ENCODE measurements around the gene LGR6. TPM values are rescaled to one million over a fixed set of nuclear protein-coding genes. Genes with fewer than 3 reads are reported as not detected.

The LGR6 gene
- total RNA-seq, 6 experiments from 2014 or later = 0.17 to 2.0 (median 1.0) TPM

DNA sequence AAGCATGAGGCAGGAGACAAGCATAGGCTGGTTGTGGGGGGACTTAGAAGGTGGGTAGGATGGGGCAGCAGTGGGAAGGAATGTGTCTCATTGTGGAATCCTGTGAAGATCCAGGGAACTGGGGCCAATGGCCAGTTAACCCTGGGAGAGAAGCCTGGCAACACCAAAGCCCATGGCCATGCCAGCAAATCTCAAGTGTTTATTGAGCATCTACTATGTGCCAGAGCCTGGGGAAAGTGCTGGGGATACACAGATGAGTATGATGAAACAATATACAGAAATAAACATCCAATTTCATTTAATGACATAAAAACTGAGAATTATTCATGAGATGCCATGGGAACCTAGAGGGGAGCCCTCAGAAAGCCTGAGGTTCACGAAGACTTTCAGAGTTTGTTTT is 17.4 kb downstream of the LGR6 start:
- intact Hi-C loops (cut with DNase I) = no loop called here
- Histone ChIP-seq H3K27me3 (peaks cover 0 to 5% of the 10 kb centered on the region in 2 donors), H3K4me3 (no peak overlapping the region)

DNA sequence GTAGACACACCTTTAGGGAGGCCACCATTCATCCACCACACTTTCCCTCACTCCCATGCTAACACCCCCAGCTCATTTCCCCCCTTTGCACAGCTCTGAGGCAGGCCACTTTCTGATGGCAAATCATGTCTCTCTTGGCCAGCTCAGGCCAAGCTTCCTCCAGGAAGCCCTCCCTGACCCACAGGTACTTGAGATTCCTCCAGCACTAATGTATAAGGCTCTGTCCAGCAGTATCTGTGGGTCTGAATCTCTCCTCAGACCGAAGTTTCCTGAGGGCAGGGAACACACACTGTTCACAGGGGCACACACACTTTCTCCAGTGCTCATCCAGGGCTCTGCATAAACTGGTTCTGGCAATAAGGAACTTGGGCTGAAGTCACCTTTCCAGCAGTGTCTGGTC is 19.2 kb downstream of the LGR6 start:
- WGBS (ENCODE audit: insufficient coverage, low coverage, low lambda C conversion rate, missing lambda C conversion rate) = 67% methylated on average over 1 of the region's 1 CpG
- H3K36me3 ChIP-seq = no peaks in the 10 kb centered on the region
- intact Hi-C loops (cut with DNase I) = no loop called here
- TF ChIP-seq, protein P1, sequence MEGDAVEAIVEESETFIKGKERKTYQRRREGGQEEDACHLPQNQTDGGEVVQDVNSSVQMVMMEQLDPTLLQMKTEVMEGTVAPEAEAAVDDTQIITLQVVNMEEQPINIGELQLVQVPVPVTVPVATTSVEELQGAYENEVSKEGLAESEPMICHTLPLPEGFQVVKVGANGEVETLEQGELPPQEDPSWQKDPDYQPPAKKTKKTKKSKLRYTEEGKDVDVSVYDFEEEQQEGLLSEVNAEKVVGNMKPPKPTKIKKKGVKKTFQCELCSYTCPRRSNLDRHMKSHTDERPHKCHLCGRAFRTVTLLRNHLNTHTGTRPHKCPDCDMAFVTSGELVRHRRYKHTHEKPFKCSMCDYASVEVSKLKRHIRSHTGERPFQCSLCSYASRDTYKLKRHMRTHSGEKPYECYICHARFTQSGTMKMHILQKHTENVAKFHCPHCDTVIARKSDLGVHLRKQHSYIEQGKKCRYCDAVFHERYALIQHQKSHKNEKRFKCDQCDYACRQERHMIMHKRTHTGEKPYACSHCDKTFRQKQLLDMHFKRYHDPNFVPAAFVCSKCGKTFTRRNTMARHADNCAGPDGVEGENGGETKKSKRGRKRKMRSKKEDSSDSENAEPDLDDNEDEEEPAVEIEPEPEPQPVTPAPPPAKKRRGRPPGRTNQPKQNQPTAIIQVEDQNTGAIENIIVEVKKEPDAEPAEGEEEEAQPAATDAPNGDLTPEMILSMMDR (IDR thresholded peaks at IDR 0.05) = no peak
- no peak for TF ChIP-seq POLR2A (IDR thresholded peaks at IDR 0.05)
- no peak for ATAC-seq
- H3K4me3 ChIP-seq = no peak overlapping the region
- H3K9me3 ChIP-seq = no peaks in the 10 kb centered on the region
- DNase-seq = no peak
- no peak overlapping the region for H3K27ac ChIP-seq
- H3K4me1 ChIP-seq = no peaks in the 10 kb centered on the region
- H3K27me3 ChIP-seq = peaks cover 0 to 5% of the 10 kb centered on the region in 2 donors

More for the DNA sequence above, 17.4 kb downstream of the LGR6 start:
- no peak for ATAC-seq
- Histone ChIP-seq H3K9me3 (no peaks in the 10 kb centered on the region), H3K4me1 (no peaks in the 10 kb centered on the region), H3K27ac (no peak overlapping the region), H3K36me3 (no peaks in the 10 kb centered on the region)
- 100% methylated on average over 1 of the region's 1 CpG for WGBS (ENCODE audit: insufficient coverage, low coverage, low lambda C conversion rate, missing lambda C conversion rate)
- TF ChIP-seq, protein P1 (IDR thresholded peaks at IDR 0.05) = no peak
- TF ChIP-seq POLR2A (IDR thresholded peaks at IDR 0.05) = no peak
- DNase-seq = no peak

- ATAC-seq = no peak
- Histone ChIP-seq H3K27me3 (peaks cover 0 to 5% of the 10 kb centered on the region in 2 donors), H3K27ac (no peak overlapping the region), H3K36me3 (no peaks in the 10 kb centered on the region), H3K4me1 (no peaks in the 10 kb centered on the region), H3K4me3 (no peak overlapping the region), H3K9me3 (no peaks in the 10 kb centered on the region)
- WGBS (ENCODE audit: insufficient coverage, low coverage, low lambda C conversion rate, missing lambda C conversion rate) = 17% methylated on average over 6 of the region's 8 CpGs
- no peak for TF ChIP-seq POLR2A (IDR thresholded peaks at IDR 0.05)
- TF ChIP-seq, protein P1 (IDR thresholded peaks at IDR 0.05) = no peak
- no peak for DNase-seq
- intact Hi-C loops (cut with DNase I) = no loop called here
Observed at GRCh38 chr1:202213361-202214088, 19.9 kb downstream of the LGR6 start.

- ATAC-seq (no peak), DNase-seq (no peak)
- no peaks in the 10 kb centered on the region for H3K36me3 ChIP-seq
- H3K9me3 ChIP-seq = no peaks in the 10 kb centered on the region
- intact Hi-C loops (cut with DNase I) = no loop called here
- TF ChIP-seq, protein P1 (IDR thresholded peaks at IDR 0.05) = no peak
- no peak for TF ChIP-seq POLR2A (IDR thresholded peaks at IDR 0.05)
- H3K27me3 ChIP-seq = peaks cover 0 to 5% of the 10 kb centered on the region in 2 donors
- H3K4me1 ChIP-seq = no peaks in the 10 kb centered on the region
- H3K27ac ChIP-seq = no peak overlapping the region
- H3K4me3 ChIP-seq = no peak overlapping the region
- WGBS (ENCODE audit: insufficient coverage, low coverage, low lambda C conversion rate, missing lambda C conversion rate) = 21% methylated on average over 16 of the region's 56 CpGs
Observed at GRCh38 chr1:202214089-202214843, 20.7 kb downstream of the LGR6 start.

Data from right lobe of liver (tissue), 6 donors.